MM.1S (cell line): ENCODE data around the gene P2RX5.

Experiments used
- DNase-seq: peaks from one replicate; pipeline ENCODE4 v3.0.0-alpha.2; 2015
- H2AFZ ChIP-seq: fragments of 300-600 bp; sonication (generic); 2 replicates; pipeline ENCODE4 v1.6.0; 2016; ENCODE audit warnings: antibody characterized with exemption, low read length
- H3F3A ChIP-seq: fragments of 300-600 bp; sonication (generic); 2 replicates; pipeline ENCODE4 v1.6.1; 2016; ENCODE audit warnings: mild to moderate bottlenecking, antibody characterized with exemption, low read length, moderate library complexity, mixed read lengths; ENCODE audit not compliant: insufficient read depth
- H3K27ac ChIP-seq: fragments of 300-600 bp; sonication (generic); 2 replicates; pipeline ENCODE4 v1.5.1; 2016; ENCODE audit warnings: mild to moderate bottlenecking, low read length
- H3K27me3 ChIP-seq: fragments of 300-600 bp; sonication (generic); replicated peaks from 2 replicates; pipeline ENCODE4 v1.6.0; 2016; ENCODE audit warnings: low read length; ENCODE audit not compliant: insufficient read depth
- H3K36me3 ChIP-seq: fragments of 300-600 bp; sonication (generic); replicated peaks from 2 replicates; pipeline ENCODE4 v1.6.1; 2016; ENCODE audit warnings: mild to moderate bottlenecking, low read length, mixed read lengths; ENCODE audit not compliant: insufficient read depth
- H3K4me1 ChIP-seq: fragments of 300-600 bp; sonication (generic); 2 replicates; pipeline ENCODE4 v1.6.1; 2016; ENCODE audit warnings: low read length, mixed read lengths
- H3K4me2 ChIP-seq: fragments of 300-600 bp; sonication (generic); 2 replicates; pipeline ENCODE4 v1.6.0; 2016; ENCODE audit warnings: low read depth, low read length
- H3K4me3 ChIP-seq: fragments of 300-600 bp; sonication (generic); 2 replicates; pipeline ENCODE4 v1.5.1; 2016; ENCODE audit warnings: low read length, mixed read lengths
- H3K79me2 ChIP-seq: fragments of 300-600 bp; sonication (generic); 2 replicates; pipeline ENCODE4 v1.6.1; 2016; ENCODE audit warnings: mixed run types, low read length, mixed read lengths
- H3K9ac ChIP-seq: fragments of 300-600 bp; sonication (generic); 2 replicates; pipeline ENCODE4 v1.6.1; 2016; ENCODE audit warnings: low read length, mixed read lengths
- H3K9me2 ChIP-seq: fragments of 300-600 bp; sonication (generic); replicated peaks from 2 replicates; pipeline ENCODE4 v1.6.1; 2016; ENCODE audit warnings: mild to moderate bottlenecking, low read length, mixed read lengths; ENCODE audit not compliant: insufficient read depth
- H3K9me3 ChIP-seq: fragments of 300-600 bp; sonication (generic); replicated peaks from 2 replicates; pipeline ENCODE4 v1.6.1; 2016; ENCODE audit warnings: mild to moderate bottlenecking, low read length, mixed read lengths; ENCODE audit not compliant: insufficient read depth
- H4K20me1 ChIP-seq: fragments of 300-600 bp; sonication (generic); 2 replicates; pipeline ENCODE4 v1.6.1; 2016; ENCODE audit warnings: mild to moderate bottlenecking, low read length, moderate library complexity, mixed read lengths; ENCODE audit not compliant: insufficient read depth
- EZH2 ChIP-seq: fragments of 300-600 bp; sonication (generic); optimal IDR thresholded peaks from 2 replicates; pipeline ENCODE3; 2017; ENCODE audit warnings: low read depth, mild to moderate bottlenecking, antibody characterized with exemption, low read length, mixed read lengths
- EZH2phosphoT487 ChIP-seq: fragments of 300-600 bp; sonication (generic); IDR thresholded peaks from 2 replicates; pipeline ENCODE4 v1.6.1; 2018; ENCODE audit warnings: antibody characterized with exemption, low read length
- TF ChIP-seq, protein P1 (sequence below): fragments of 300-600 bp; sonication (generic); IDR thresholded peaks from 2 replicates; pipeline ENCODE4 v1.5.1; 2016; ENCODE audit warnings: antibody characterized with exemption, low read length, mixed read lengths

The P2RX5 gene

GRCh38 chr17:3643889-3644349, 52.0 kb downstream of the P2RX5 start:
- Histone ChIP-seq H3F3A (peaks cover 6% of the 10 kb centered on the region), H2AFZ (no peak overlapping the region), H3K27ac (no peak overlapping the region), H3K9me3 (no peaks in the 10 kb centered on the region), H4K20me1 (no peaks in the 10 kb centered on the region), H3K4me1 (peaks cover 4% of the 10 kb centered on the region; the same call in 1 of the 2 replicates), H3K4me2 (no peak overlapping the region), H3K9ac (no peak overlapping the region), H3K27me3 (no peaks in the 10 kb centered on the region), H3K79me2 (no peaks in the 10 kb centered on the region), H3K4me3 (no peak overlapping the region), H3K36me3 (no peaks in the 10 kb centered on the region), H3K9me2 (no peaks in the 10 kb centered on the region)
- no peak for DNase-seq
- TF ChIP-seq EZH2 (no peak), EZH2phosphoT487 (no peak)
- TF ChIP-seq, protein P1, sequence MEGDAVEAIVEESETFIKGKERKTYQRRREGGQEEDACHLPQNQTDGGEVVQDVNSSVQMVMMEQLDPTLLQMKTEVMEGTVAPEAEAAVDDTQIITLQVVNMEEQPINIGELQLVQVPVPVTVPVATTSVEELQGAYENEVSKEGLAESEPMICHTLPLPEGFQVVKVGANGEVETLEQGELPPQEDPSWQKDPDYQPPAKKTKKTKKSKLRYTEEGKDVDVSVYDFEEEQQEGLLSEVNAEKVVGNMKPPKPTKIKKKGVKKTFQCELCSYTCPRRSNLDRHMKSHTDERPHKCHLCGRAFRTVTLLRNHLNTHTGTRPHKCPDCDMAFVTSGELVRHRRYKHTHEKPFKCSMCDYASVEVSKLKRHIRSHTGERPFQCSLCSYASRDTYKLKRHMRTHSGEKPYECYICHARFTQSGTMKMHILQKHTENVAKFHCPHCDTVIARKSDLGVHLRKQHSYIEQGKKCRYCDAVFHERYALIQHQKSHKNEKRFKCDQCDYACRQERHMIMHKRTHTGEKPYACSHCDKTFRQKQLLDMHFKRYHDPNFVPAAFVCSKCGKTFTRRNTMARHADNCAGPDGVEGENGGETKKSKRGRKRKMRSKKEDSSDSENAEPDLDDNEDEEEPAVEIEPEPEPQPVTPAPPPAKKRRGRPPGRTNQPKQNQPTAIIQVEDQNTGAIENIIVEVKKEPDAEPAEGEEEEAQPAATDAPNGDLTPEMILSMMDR = no peak

DNA sequence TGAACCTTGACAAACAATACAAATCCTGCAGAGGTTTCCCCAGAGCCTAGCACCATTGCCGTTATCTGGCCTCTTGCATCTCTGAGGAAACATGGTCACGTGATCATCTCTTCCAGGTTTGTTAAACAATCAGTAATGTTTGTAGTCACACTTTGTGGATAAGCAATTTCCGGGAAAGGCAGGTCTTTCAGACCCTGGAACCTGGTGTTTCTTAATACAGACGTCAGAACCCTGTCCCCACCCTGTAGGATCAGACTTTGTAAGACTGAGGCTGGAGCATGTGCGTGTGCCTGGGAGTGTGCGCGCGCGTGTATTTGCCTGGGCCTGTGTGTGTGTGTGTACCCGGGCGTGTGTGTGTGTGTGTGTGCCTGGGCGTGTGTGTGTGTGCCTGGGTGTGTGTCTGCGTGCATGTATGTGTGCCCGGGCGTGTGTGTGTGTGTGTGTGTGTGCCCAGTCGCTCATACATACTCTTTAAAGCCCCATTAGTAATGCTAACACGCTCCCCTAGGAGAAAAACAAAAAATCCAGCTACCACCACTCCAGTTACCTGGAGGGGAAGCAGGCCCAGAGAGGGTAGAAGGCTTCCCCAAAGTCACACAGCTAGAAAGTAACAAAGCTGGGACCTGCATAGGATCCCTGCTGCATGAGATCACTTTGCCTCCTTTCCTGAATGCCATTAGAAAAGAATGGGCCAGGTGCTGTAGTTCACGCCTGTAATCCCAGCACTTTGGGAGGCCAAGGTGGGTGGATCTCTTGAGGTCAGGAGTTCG, 54.1 kb downstream of the P2RX5 start:
- DNase-seq = no peak
- H3K9me3 ChIP-seq = no peaks in the 10 kb centered on the region
- H3K36me3 ChIP-seq = no peaks in the 10 kb centered on the region
- H3F3A ChIP-seq = peaks cover 6% of the 10 kb centered on the region
- peaks cover 4% of the 10 kb centered on the region; the same call in 1 of the 2 replicates for H3K4me1 ChIP-seq
- H3K9me2 ChIP-seq = no peaks in the 10 kb centered on the region
- TF ChIP-seq, protein P1 = no peak
- TF ChIP-seq EZH2phosphoT487 (no peak), EZH2 (no peak)
- H3K27me3 ChIP-seq = no peaks in the 10 kb centered on the region
- H3K4me2 ChIP-seq = no peak overlapping the region
- H3K27ac ChIP-seq = no peak overlapping the region
- H4K20me1 ChIP-seq = no peaks in the 10 kb centered on the region
- H3K79me2 ChIP-seq = peaks cover 4% of the 10 kb centered on the region; the same call in 1 of the 2 replicates
- H3K4me3 ChIP-seq = no peak overlapping the region
- no peak overlapping the region for H2AFZ ChIP-seq
- H3K9ac ChIP-seq = no peak overlapping the region

DNA sequence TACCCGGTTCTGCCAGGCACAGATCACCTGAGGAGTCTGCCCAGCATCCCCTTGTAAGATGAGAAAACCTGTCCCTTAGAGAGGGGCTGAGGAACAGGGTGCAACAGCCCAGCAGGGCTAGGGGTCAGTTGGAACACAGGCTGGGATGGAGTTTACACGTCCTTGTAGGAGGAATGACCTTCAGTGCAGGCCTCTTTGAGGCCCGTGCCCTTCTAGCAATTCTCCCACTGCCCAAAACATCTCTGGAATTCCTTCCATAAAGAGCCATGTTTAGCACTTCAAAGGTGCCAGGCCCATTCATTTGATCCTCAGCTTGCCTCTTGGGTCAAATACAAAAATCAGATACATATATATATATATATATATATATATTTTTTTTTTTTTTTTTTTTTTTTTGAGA, 54.9 kb downstream of the P2RX5 start:
- Histone ChIP-seq H3K9me2 (no peaks in the 10 kb centered on the region), H3K9me3 (no peaks in the 10 kb centered on the region), H3K4me3 (no peak overlapping the region), H2AFZ (no peak overlapping the region), H3K27ac (no peak overlapping the region; the same call in 1 of the 2 replicates), H3K79me2 (peaks cover 5% of the 10 kb centered on the region), H4K20me1 (no peaks in the 10 kb centered on the region), H3K4me2 (no peak overlapping the region), H3K4me1 (peaks cover 4% of the 10 kb centered on the region; the same call in 1 of the 2 replicates), H3K36me3 (no peaks in the 10 kb centered on the region), H3F3A (peaks cover 6% of the 10 kb centered on the region), H3K27me3 (no peaks in the 10 kb centered on the region), H3K9ac (no peak overlapping the region)
- TF ChIP-seq EZH2phosphoT487 = no peak
- TF ChIP-seq EZH2 = no peak
- TF ChIP-seq, protein P1 = no peak
- no peak for DNase-seq
